IPS-18c (cell line): Measurements from ENCODE around the gene IPCEF1.
"Not testable (repeated sequence)": the region's sequence is repeated elsewhere in the genome, so short reads cannot be mapped to it uniquely, and the experiment has no call there.

Experiments
- H3K4me3 ChIP-seq: 2 replicates; pipeline ENCODE4 v1.7.0; 2013; ENCODE audit warnings: low read depth, mild to moderate bottlenecking, low read length, moderate library complexity; ENCODE audit not compliant: insufficient read depth
- H3K9me3 ChIP-seq: one replicate; pipeline ENCODE4 v1.6.1; 2013; ENCODE audit warnings: mild to moderate bottlenecking, low read length, moderate library complexity; ENCODE audit not compliant: control insufficient read depth, insufficient read depth

The IPCEF1 gene

DNA sequence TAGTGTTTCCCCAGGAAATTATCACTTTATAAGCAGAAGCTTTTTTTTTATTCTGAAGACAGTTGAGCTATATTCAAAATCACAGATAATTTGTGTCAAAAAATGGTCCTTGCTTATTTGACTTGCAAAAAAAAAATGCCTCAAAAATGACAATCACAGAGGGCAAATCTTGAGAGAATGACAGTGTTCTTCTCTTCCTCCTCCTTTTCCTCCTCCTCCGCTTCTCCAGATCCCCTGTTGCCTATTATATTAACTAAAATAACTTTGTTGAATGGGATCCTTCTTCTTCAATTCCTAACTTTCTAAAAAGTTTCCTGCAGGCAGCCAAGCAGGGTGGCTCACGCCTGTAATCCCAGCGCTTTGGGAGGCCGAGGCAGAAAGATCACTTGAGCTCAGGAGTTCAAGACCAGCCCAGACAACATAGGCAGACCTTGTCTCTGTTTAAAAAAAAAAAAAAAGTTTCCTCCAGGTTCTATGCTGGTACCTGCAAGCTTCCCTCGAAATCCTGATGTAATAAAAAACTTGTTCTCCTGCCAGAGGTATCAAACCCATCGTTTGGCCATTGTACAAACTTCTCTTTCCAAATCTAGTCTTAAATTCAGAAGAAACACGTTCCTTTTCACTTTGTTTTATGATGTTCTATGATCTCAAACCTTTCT is 128.6 kb downstream of the IPCEF1 start:
- H3K4me3 ChIP-seq = no peak overlapping the region
- H3K9me3 ChIP-seq = no peaks in the 10 kb centered on the region

DNA sequence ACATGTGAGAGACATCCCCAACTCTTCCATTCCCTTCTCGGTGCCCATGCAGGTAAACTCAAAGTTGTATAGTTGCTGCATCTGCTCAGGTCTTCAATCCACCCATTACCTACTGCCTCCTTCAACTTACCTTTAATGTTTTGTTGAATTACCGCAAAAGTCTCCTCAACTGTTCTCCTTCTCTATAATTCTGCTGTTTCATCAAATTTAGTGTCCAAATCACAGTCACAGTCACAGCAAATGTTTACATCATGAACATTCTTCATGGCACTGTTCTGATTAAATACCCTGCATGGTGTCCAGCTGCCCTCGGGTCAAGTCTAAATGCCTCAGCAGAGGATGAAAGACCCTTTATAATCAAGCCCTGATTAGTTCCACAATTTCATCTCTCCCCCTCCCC is 130.1 kb downstream of the IPCEF1 start:
- no peaks in the 10 kb centered on the region for H3K9me3 ChIP-seq
- no peak overlapping the region for H3K4me3 ChIP-seq

DNA sequence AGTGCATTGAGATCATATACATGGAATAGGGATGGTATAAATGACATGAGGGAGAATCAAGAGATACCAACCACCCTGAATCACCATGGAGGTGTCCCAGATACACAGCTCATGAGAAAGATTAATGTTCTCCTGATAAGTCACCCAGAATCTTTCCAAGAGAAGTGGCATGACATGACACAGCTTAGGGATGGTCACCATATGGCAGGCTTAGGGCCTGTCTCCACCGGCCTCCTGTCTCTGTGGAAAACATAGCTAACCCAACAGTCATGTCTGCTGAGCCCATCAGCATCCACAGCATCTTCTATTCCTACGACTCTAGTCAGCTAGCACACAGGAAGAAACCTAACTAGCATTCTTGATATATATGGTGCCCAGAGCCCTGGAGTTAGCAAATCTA is 133.3 kb downstream of the IPCEF1 start:
- Histone ChIP-seq H3K9me3 (no peaks in the 10 kb centered on the region), H3K4me3 (no peak overlapping the region)

DNA sequence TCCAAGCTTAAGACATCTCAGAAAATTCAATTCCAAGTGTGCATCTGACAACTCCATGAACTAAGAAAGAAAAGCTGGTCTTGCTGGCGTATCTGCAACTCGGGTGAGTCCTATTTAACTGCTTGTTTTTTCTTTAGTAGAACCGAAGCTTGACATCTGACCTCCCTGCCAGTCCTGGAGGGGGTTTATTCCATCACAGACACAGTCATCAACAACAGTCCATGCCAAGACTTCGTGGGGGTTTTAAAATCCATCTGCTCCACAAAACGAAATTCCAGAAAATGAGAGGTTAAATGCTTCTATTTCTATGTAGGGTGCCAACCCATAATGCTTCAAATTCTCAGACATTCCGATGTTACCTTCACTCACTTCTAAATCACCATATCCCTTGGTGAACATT is 133.9 kb downstream of the IPCEF1 start:
- no peak overlapping the region for H3K4me3 ChIP-seq
- no peaks in the 10 kb centered on the region for H3K9me3 ChIP-seq

DNA sequence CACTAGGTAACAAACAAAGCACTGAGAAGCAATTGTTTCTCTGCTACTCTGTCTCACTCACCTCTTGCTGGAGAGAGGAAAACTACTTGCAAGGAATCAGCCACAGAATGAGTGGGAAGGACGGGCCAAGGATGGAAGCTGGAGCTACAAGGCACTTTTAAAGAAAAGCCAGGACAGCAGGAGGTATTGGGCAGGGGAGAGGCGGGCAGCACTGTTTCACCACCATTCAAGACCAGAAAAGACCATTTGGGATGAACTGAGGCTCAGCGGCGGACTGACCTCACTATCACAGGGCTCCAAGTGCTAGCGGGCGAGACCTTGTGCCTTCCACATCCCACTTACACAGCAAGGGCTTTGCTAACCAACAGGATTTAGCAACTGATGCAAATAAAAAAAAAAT is 137.4 kb downstream of the IPCEF1 start:
- no peaks in the 10 kb centered on the region for H3K9me3 ChIP-seq
- H3K4me3 ChIP-seq = no peak overlapping the region

DNA sequence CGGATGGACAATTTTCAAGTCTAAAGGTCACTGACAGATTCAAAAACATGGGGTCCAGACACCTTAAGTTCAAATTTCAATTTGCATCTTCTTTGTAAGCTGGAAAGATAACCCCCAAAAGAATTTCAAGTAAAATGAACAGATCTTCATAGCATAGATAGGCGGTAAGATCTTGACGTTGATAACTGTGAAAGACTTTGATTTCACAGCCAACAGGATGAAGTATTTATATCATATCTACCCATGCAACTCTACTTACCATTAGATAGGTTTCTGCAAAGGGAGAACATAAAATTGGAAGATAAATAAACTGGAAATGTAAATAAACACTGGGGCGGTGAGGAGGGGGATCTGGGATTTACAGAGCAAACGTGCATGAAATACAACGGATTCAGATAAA is 137.8 kb downstream of the IPCEF1 start:
- Histone ChIP-seq H3K4me3 (no peak overlapping the region), H3K9me3 (no peaks in the 10 kb centered on the region)

DNA sequence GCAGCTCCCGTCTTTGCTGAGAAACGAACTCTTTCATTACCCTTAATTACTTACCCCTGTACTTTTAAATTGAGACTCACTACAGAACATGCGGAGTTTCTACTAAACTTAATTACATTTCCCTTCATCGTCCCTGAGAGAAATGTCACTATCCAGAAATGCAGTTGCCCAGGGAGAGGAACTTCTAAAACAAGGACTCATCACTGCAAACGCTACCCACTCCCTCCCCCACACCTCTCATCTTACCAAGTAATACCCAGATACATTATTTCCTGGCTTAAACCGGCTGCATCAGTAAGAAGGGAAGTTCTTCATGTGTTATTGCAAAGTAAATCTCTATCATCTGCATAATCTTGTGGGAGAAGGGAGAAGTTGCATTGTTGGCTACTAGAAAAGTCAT is 138.3 kb downstream of the IPCEF1 start:
- no peaks in the 10 kb centered on the region for H3K9me3 ChIP-seq

DNA sequence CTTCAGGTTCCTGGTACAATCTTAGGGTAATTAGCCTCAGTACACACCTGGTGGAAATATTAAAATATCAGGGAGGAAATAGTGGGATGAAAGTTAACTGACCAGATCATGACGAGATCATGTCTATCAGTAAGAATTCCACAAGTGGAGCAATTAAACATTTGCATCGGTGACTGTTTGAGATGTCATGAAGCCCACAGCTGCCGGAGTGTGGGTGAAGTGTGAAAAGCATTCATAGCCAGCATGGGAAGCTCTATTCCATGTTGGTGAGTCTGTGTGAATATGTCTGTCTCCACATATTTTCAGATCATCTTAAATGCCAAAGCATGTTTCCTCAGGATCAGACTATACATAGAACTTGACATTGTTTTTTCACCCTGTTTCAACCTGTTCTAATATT is 142.8 kb downstream of the IPCEF1 start:
- no peak overlapping the region for H3K4me3 ChIP-seq
- H3K9me3 ChIP-seq = no peaks in the 10 kb centered on the region

More for the DNA sequence above, 138.3 kb downstream of the IPCEF1 start:
- no peak overlapping the region for H3K4me3 ChIP-seq

DNA sequence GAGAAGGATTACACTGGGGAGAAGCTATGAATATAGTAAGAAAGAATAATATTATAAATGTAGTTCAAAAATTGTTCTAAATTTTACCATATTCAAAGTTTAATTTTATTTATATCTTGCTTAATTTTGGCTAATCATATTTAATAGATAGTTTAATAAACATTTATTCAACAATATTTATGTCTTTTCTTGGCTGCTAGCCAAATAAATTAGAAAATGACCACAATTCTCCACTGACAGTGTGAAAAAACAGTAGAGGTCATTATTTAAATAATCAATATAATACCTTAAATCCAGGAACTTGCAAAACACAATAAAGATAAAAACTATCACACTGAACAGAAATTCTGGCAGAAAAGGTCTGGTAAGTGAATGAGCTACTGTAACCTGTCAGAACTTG is 145.9 kb downstream of the IPCEF1 start:
- Histone ChIP-seq H3K4me3 (no peak overlapping the region), H3K9me3 (no peaks in the 10 kb centered on the region)

DNA sequence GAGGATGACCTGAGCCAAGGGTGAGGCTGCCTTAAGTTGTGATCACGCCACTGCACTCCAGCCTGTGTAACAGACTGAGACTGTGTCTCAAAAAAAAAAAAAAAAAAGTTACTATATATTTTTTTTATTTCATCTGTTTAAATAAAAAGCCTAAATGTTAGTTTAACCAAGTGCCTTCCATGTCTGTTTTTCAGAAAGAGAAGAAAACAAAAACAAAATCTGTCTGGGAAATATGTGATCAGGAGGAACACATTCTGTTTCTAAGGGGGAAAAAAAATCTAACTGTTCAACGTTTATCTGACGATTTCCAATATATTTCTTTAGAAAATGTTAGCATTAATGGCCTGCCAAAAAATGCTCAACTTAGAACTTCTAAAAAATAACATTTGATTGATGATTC is 147.0 kb downstream of the IPCEF1 start:
- H3K4me3 ChIP-seq = no peak overlapping the region

DNA sequence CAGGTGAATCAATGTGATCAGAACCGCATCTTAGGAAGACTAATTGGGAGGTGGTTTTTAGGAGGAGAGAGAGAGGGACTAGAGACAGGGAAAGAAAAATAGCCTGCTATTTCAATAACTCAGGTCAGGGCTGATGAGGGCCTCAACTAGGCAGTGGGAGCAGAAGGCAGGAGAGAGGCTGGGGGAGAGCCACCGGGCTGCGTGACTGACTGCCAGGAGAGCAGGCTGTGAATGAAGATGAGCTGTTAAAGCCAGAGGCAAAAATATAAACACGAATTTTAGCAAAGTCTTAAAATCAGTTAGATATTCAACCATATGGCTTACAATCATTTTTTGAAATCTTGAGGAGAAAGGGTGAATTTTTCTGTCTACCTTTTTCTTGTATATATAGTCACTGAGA is 149.6 kb downstream of the IPCEF1 start:
- Histone ChIP-seq H3K4me3 (no peak overlapping the region), H3K9me3 (no peaks in the 10 kb centered on the region)

More for the DNA sequence above, 147.0 kb downstream of the IPCEF1 start:
- no peaks in the 10 kb centered on the region for H3K9me3 ChIP-seq

DNA sequence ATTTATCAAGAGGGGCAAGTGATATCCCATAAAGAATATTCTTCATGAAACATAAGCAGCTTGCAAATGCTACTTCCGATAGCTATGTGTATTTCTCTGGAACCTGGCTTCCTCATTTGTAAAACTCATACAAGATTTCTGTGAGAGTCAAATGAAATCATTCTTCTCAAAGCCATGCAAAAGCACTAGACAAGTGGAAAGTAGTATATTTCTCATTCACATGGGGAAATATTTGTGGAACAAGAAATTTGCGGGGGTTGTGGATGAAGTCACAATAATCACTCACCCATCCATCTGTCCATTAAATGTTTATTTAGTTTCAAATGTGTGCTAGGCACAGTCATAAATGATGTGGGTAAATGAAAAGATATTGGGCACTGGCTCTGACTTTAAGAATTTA is 150.5 kb downstream of the IPCEF1 start:
- Histone ChIP-seq H3K4me3 (no peak overlapping the region), H3K9me3 (no peaks in the 10 kb centered on the region)

DNA sequence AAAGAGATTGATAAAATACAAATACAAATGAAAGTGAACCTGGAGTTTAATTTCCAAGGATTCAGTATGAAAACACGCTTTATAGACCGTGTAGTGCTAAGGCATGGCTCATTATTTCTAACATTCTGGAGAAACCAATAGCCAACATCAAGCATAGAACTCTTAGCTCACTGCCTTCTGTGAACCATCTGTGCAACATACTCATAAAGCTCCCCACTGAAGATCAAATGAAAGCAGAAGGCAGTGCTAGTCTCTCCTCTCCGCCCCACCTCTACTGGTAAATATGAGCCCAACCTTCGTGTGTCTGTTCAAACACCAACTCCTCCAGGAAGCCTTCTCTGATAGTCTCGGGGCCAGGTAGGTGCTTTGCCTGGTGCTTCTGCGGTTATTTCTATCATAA is 153.6 kb downstream of the IPCEF1 start:
- Histone ChIP-seq H3K9me3 (no peaks in the 10 kb centered on the region), H3K4me3 (no peak overlapping the region)

DNA sequence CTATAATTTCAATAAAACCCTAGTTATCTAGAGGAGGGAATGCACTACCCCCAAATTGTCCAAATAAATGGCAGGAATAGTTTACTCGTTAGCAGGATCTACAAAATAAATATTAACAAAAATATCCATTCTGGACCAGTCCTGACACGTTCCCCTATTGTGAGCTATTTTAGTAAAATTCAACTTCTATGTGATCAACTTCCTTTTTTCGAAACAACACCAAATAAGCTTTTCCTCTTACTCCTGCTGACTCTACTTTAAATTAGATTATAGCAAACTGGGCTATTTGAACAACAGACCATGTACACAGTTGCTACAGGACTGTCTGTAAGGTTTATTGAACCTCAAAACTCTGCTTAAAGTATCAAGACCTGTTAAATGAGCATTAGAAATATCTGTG is 154.3 kb downstream of the IPCEF1 start:
- H3K4me3 ChIP-seq = no peak overlapping the region
- no peaks in the 10 kb centered on the region for H3K9me3 ChIP-seq

DNA sequence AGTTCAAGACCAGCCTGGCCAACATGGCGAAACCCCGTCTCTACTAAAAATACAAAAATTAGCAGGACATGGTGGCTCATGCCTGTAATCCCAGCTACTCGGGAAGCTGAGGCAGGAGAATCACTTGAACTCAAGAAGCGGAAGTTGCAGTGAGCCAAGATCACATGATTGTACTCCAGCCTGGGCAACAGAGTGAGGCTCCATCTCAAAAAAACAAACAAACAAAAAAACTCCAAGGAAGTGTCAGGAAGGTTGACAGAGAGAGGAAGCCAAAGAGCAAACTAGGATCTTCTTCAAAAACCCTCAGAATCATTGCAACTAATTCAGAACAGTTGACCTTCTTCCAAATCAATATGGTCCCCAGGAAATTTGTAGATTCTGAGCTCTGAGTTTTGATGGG is 154.9 kb downstream of the IPCEF1 start:
- H3K4me3 ChIP-seq = not testable (repeated sequence)

DNA sequence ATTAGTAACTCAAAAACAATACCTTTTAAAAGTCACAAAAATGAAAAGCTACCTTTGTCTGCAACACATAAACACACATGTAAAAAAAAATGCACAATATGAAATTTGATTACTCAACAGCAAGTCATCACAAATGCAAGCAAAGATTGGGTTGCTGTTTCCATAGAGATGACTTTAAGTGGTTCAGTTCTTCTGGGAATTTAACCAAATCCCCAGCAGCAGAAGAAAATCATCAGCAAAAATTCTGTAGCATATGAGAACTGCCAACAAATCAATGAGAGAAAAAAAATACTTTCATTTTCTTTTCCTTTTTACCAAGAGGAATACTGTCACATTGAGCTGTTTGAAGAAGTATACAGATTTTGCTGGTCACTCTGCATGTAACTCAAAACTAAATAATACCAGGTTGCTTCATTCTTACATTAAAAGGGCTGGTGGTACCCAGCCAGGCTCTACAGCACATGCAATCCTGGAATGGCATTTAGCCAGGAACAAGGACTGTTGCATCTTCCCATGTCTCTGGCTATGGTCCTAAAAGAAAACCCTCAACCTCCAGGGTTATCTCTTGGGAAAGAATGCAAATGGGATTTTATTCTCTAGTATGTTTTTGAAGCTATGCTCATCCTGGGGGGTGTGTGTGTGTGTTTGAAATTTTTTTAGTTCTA is 159.3 kb downstream of the IPCEF1 start:
- H3K9me3 ChIP-seq = no peaks in the 10 kb centered on the region
- H3K4me3 ChIP-seq = no peak overlapping the region

More for the DNA sequence above, 154.9 kb downstream of the IPCEF1 start:
- H3K9me3 ChIP-seq = not testable (repeated sequence)

DNA sequence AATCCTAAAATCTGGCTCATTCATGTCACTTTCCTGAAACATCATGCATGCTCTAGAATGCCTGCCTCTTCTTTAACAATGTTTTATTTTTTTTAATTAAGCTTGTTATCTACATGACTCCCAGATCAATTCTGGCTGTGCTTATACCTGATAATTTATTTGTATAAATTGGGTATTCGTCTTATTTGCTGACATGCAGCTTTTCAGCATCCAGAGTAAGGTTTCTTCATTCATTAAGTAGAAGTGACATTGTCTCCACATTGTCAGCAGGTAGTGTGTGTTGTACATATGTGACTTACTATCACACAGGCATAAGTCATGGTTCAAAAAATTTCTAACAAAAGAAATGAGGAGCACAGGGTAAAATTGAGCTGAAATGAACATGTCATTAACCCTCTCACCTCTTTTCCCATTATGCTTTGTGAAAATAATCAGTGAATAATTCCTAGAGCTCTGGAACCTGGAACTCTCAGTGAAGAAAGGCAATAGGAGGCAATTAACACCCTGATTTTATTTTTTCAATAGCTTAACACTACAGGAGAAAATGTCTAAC is 160.2 kb downstream of the IPCEF1 start:
- Histone ChIP-seq H3K4me3 (no peak overlapping the region), H3K9me3 (no peaks in the 10 kb centered on the region)

DNA sequence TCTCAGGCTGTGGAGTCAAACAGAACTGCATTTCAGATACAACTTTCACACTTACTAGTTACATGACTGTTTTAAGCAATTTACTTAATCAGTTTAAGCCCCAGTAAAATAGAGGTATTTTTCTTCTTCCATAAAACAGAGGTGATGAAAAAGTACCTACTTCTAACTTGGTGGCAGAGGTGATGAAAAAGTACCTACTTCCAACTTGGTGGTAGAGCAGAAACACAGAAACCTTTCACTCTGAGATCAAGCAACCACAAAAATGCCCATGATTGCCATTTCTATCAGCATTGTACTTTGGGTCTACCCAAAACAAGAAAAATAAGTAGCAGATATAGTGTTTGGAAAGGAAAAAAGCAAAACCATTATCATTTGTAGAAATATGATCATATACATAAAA is 168.9 kb downstream of the IPCEF1 start:
- Histone ChIP-seq H3K9me3 (no peaks in the 10 kb centered on the region), H3K4me3 (no peak overlapping the region)

DNA sequence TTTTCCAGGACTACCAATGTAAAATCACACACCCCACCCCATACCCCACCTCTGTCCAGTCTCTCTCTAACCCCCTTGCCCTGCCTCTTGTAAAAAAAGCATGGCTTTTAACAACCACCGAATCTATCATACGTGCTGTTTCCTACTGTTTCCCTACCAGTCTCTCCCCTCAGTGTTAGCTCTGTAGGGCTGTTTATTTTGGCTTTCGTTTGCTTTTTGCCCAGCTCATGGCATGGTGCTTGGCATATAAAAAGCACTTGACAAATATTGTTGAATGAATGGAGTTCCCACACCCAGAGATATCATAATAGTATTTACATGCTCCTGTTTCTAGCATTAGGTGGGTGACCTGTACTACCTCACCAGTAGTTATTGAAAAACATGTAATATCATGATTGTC is 169.4 kb downstream of the IPCEF1 start:
- H3K9me3 ChIP-seq = no peaks in the 10 kb centered on the region
- no peak overlapping the region for H3K4me3 ChIP-seq
